Stimulated activated naive CD8-positive, alpha-beta T cell treated with anti-CD3 and anti-CD28 coated beads, Interleukin-15, Interleukin-2, amounts not matched to agents 100 U/mL and 50 U/mL, for 24 hours (primary cell): ENCODE results near the gene FGF3.
"Not testable (repeated sequence)": the region's sequence is repeated elsewhere in the genome, so short reads cannot be mapped to it uniquely, and the experiment has no call there.

Experiments
- ATAC-seq: fragments of 150-1000 bp; cut with Tn5 transposase; one replicate; pipeline ENCODE4 v1.10.0; 2021
- DNase-seq: peaks from one replicate; pipeline ENCODE4 v3.0.0; 2021

The FGF3 gene

DNA sequence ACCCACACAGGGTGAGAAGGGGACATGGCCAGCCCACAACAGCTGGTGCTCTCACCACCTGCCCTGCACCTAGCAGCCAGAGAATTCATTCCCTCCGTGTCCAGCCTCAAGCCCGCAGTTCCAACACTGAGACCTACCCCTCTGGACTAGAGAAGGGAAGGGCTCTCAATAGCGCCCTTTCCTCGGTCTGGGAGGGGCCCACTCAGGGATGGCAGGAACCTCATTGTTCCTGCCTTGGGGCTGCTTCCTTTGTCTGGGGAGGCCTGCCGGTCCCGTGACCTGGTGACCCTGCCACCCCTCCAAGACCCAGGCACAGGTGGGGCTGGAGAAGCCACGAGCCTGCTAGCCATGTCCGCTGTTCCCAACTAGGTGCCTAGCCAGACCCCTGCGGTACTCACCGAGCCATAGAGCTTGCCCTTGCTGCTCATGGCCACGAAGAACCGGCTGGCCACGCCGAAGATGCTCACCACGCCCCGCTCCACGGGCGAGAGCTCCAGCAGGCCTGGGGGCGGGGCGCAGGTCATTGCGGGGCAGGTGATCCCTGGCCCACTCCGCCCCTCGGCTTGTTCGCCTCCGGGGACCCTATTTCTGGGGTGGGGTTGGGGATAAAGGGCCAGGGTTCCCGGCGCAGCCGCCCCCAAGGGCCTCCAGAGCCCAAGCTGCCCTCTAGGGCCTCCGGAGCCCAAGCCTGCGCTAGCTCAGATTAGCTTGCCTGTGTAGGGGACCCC, 45.4 kb downstream of the FGF3 start:
- ATAC-seq: no peak

DNA sequence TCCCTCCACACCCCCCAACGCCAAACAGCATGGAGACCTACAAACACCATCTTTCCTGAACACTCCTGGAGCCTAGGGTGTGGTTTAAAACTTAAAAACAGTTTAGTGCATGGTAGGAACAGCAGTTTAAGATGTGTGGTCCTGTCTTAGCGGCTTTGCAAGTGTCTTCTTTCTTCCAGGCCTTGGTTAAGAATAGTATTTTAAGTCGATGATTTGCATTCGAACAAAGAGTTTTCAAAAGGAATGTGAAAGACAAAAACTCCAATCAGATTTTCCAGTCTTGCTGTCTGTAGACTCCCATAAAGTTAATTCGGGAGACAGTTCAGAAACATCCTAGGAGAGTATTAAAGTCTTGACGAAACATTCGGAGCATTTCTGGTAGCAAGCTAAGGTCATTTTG, 47.8 kb downstream of the FGF3 start:
- ATAC-seq: no peak
- DNase-seq: no peak

More for the DNA sequence above, 45.4 kb downstream of the FGF3 start:
- no peak for DNase-seq

- no peak for ATAC-seq
These were observed 48.7 kb downstream of the FGF3 start for GRCh38 chr11:69770540-69770939.

DNA sequence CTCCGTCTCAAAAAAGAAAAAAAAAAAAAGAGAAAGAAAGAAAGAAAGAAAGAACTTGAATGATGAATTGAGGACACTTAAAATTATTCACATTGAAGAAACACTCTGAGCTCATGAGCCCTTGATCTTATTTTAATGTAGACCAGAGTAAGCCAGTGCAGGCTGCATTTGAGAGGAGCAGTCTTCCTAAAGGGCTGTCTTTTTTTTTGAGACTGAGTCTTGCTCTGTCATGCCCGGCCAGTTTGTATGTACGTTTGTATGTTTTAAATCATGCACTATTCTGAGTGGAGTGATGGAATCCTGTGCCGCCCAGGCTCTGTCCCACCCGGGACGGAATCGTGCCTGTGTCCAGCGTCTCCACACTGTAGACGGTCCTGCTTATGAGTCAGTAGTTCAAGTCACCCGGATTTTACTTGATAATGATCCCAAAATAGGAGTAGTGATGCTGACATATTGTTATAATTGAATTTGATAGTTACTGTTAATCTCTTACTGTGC, 53.7 kb downstream of the FGF3 start:
- no peak for DNase-seq
- ATAC-seq: no peak

More at GRCh38 chr11:69770540-69770939, 48.7 kb downstream of the FGF3 start:
- no peak for DNase-seq

DNA sequence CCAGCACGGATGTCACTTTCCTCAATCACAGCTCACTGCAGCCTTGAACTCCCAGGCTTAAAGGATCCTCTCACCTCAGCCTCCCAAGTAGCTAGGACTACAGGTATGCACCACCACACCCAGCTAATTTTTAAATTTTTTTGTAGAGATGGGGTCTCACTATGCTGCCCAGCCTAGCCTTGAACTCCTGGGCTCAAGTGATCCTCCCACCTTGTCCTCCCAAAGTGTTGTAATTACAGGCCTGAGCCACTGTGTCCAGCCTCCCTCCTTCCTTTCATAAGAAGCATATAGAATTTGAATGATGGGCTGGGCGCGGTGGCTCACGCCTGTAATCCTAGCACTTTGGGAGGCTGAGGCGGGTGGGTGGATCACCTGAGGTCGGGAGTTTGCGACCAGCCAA, 54.3 kb downstream of the FGF3 start:
- not testable (repeated sequence) for DNase-seq, ATAC-seq

- no peak for DNase-seq
- no peak for ATAC-seq
These were observed 58.9 kb downstream of the FGF3 start for GRCh38 chr11:69760319-69760718.
